Activated CD8-positive, alpha-beta T cell treated with anti-CD3 and anti-CD28 coated beads for 36 hours (primary cell): ENCODE measurements around the gene MPDZ. TPM values are rescaled to one million over a fixed set of nuclear protein-coding genes. Genes with fewer than 3 reads are reported as not detected.

ENCODE experiments used
- ATAC-seq: fragments of 200-7000 bp; cut with Tn5 transposase; one replicate; pipeline ENCODE4 v1.10.0; 2021; ENCODE audit warnings: mild to moderate bottlenecking, moderate library complexity
- CTCF ChIA-PET: fragments of 350-600 bp; sonication (Branson Sonifier 250); formaldehyde crosslinking; loops from one replicate; lab custom pipeline; 2021; ENCODE audit warnings: antibody characterized with exemption; lab: Charles Lee
- POLR2A ChIA-PET: fragments of 350-600 bp; sonication (Branson Sonifier 250); formaldehyde crosslinking; loops from one replicate; lab custom pipeline; 2021; ENCODE audit warnings: antibody characterized with exemption; lab: Charles Lee
- DNase-seq: peaks from one replicate; pipeline ENCODE4 v3.0.0-alpha.2; 2020
- H3K27ac Mint-ChIP-seq: one replicate; pipeline ENCODE4 v1.8.0; 2021; ENCODE audit warnings: mild to moderate bottlenecking, mixed read lengths
- H3K27me3 Mint-ChIP-seq: one replicate; pipeline ENCODE4 v1.8.0; 2021; ENCODE audit warnings: mixed read lengths
- H3K36me3 Mint-ChIP-seq: one replicate; pipeline ENCODE4 v1.8.0; 2021; ENCODE audit warnings: low read depth, mixed read lengths
- H3K4me1 Mint-ChIP-seq: one replicate; pipeline ENCODE4 v1.8.0; 2021; ENCODE audit warnings: low read depth, mixed read lengths
- H3K4me3 Mint-ChIP-seq: one replicate; pipeline ENCODE4 v1.8.0; 2021; ENCODE audit warnings: mild to moderate bottlenecking, moderate library complexity, mixed read lengths
- H3K9me3 Mint-ChIP-seq: one replicate; pipeline ENCODE4 v1.8.0; 2021; ENCODE audit warnings: mixed read lengths
- intact Hi-C: fragments of 100-400 bp; cut with micrococcal nuclease; formaldehyde crosslinking; loops from one replicate; pipeline ENCODE4 v1.10.0; 2022
- total RNA-seq, 2 experiments: library from RNA; stranded (reverse); gene quantifications; one replicate each; pipeline ENCODE4 v1.2.3, GENCODE V29; 2021
- TF ChIP-seq, protein P1 (sequence below): fragments of 200-600 bp; IDR thresholded peaks from one replicate; pipeline ENCODE4 v1.8.0; 2022; ENCODE audit warnings: antibody characterized with exemption, mild to moderate bottlenecking

Gene MPDZ
- total RNA-seq, 2 experiments from 2014 or later, result not detected

DNA sequence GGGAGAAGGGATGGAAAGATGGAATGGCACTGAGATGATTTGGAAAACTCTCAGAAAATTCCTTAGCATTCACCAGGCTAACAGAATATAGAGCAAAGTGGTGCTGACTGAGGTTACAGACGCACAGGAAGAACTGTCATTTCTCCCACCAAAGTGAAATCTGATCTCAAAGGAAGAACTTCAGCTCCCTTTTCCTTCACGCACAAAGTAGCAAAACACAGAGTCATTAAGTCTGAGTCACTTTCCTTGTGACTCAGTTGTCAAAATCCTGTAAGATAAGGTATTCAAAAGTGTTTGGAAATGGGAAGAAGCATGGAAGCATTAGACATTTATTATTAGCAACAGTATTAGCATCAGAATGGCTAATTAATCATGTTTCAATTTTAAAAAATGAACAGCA lies 11.7 kb downstream of the MPDZ start:
- Mint-ChIP-seq H3K27ac (no peak overlapping the region), H3K36me3 (no peaks in the 10 kb centered on the region), H3K4me3 (no peak overlapping the region), H3K4me1 (no peaks in the 10 kb centered on the region), H3K9me3 (no peaks in the 10 kb centered on the region), H3K27me3 (no peaks in the 10 kb centered on the region)
- TF ChIP-seq, protein P1, sequence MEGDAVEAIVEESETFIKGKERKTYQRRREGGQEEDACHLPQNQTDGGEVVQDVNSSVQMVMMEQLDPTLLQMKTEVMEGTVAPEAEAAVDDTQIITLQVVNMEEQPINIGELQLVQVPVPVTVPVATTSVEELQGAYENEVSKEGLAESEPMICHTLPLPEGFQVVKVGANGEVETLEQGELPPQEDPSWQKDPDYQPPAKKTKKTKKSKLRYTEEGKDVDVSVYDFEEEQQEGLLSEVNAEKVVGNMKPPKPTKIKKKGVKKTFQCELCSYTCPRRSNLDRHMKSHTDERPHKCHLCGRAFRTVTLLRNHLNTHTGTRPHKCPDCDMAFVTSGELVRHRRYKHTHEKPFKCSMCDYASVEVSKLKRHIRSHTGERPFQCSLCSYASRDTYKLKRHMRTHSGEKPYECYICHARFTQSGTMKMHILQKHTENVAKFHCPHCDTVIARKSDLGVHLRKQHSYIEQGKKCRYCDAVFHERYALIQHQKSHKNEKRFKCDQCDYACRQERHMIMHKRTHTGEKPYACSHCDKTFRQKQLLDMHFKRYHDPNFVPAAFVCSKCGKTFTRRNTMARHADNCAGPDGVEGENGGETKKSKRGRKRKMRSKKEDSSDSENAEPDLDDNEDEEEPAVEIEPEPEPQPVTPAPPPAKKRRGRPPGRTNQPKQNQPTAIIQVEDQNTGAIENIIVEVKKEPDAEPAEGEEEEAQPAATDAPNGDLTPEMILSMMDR, result no peak
- ChIA-PET CTCF (no interaction called here), POLR2A (no interaction called here)
- no peak for DNase-seq
- no peak for ATAC-seq
- intact Hi-C loops, result no loop called here

DNA sequence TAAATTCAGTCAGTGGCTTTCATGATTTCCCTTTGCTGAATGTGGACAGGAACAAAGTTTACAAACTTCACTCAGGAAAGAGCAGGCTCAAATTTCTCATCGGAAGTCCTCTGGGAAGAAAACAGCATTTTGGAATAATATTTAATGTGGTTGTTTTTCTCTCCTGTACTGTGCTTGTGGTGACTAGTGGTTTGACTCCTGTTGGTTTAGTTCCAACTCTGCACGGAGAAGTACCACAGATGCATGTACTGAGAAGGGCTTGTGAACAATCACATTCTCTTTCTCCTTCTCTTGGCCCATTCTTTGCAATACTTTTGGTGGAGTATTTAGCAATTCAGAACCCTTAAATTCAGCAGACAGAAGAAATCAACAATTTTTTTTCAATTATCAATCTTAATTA lies 13.3 kb downstream of the MPDZ start:
- no peaks in the 10 kb centered on the region for H3K9me3 Mint-ChIP-seq
- no peaks in the 10 kb centered on the region for H3K27me3 Mint-ChIP-seq
- H3K4me1 Mint-ChIP-seq, result no peaks in the 10 kb centered on the region
- no peak overlapping the region for H3K27ac Mint-ChIP-seq
- no peak overlapping the region for H3K4me3 Mint-ChIP-seq
- H3K36me3 Mint-ChIP-seq, result no peaks in the 10 kb centered on the region
- ChIA-PET POLR2A (no interaction called here), CTCF (no interaction called here)
- TF ChIP-seq, protein P1, result no peak
- ATAC-seq (no peak), DNase-seq (no peak)
- intact Hi-C loops, result no loop called here

DNA sequence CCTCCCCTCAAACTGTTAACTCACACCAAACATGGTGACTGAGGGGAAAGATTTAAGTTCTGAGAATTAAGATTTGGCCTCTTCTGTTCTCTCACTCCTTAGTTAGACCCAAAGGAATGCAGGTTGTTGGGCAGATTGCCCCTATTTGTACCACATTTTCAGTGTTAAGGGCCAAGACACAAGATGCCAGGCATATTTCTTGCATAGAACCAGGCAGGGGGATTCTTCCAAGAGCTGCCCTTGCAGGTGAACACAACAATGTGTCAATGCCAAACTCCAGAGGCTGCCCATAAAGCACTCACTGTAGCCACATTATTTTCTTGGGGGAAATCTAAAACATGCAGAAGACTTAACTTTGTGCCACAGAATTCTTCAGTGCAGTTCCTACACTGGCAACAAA lies 14.7 kb downstream of the MPDZ start:
- POLR2A ChIA-PET, result no interaction called here
- CTCF ChIA-PET, result no interaction called here
- H3K27me3 Mint-ChIP-seq, result no peaks in the 10 kb centered on the region
- H3K27ac Mint-ChIP-seq, result no peak overlapping the region
- intact Hi-C loops, result no loop called here
- no peaks in the 10 kb centered on the region for H3K9me3 Mint-ChIP-seq
- no peak for DNase-seq
- H3K4me3 Mint-ChIP-seq, result no peak overlapping the region
- no peaks in the 10 kb centered on the region for H3K4me1 Mint-ChIP-seq
- H3K36me3 Mint-ChIP-seq, result no peaks in the 10 kb centered on the region
- TF ChIP-seq, protein P1, result no peak
- ATAC-seq, result no peak

DNA sequence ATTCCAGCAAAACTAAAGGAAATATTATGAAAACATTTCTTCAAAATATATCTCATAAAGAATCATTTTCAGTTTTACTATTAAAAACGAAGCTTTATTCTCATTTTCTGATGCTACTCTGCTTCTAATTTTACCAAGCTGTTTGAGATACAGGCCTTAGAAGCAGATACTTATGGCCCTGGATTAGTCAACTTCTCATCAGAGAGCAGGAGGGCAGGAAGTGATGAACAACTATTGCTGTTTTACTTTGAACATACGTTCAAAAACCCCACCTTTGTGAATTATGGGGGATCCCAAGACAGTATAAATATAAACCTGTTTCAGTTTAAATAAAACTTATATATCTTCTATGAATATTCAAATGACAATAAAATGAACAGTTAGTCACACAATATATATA lies 16.0 kb downstream of the MPDZ start:
- POLR2A ChIA-PET, result no interaction called here
- intact Hi-C loops, result no loop called here
- Mint-ChIP-seq H3K4me1 (no peaks in the 10 kb centered on the region), H3K27ac (no peak overlapping the region), H3K4me3 (no peak overlapping the region), H3K27me3 (no peaks in the 10 kb centered on the region), H3K36me3 (no peaks in the 10 kb centered on the region), H3K9me3 (no peaks in the 10 kb centered on the region)
- TF ChIP-seq, protein P1, result no peak
- CTCF ChIA-PET, result no interaction called here
- no peak for DNase-seq
- ATAC-seq, result no peak

DNA sequence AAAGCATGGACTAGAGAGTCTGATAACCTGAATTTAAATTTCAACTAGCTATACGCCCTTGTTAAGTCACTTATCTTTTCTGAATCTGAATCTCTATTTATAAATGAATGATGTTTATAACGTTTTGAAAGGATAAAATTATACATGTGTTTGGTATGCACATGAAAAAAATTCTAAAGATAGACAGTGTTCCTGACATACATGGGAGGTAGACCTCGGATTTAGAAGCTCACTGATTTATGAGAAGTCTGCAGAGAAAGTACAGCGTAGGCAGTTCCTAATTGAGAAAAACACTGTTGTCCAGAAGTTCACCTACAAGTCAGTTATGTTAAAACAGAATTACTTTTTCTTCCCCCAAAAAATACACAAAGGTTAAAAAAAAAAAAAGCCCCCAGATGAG lies 26.6 kb downstream of the MPDZ start:
- TF ChIP-seq, protein P1, result no peak
- Mint-ChIP-seq H3K4me1 (no peaks in the 10 kb centered on the region), H3K9me3 (no peaks in the 10 kb centered on the region), H3K36me3 (no peaks in the 10 kb centered on the region), H3K4me3 (no peak overlapping the region), H3K27ac (no peak overlapping the region), H3K27me3 (no peaks in the 10 kb centered on the region)
- ATAC-seq, result no peak
- CTCF ChIA-PET, result no interaction called here
- DNase-seq, result no peak
- POLR2A ChIA-PET, result no interaction called here
- intact Hi-C loops, result no loop called here
